ENCODE results near the gene D2HGDH.
"Not testable (repeated sequence)": the region's sequence is repeated elsewhere in the genome, so short reads cannot be mapped to it uniquely, and the experiment has no call there.

D2HGDH gene

GRCh38 chr2:241744028-241744754 lies 9.8 kb downstream of the D2HGDH start:
- no peak for DNase-seq (ENCODE audit: low read depth)
- no peak overlapping the region for H3K4me3 ChIP-seq (ENCODE audit: low read depth, low read length)

GRCh38 chr2:241745276-241745675 lies 10.8 kb downstream of the D2HGDH start:
- DNase-seq (ENCODE audit: low read depth), result no peak
- H3K4me3 ChIP-seq (ENCODE audit: low read depth, low read length), result no peak overlapping the region

GRCh38 chr2:241746084-241746483 lies 11.7 kb downstream of the D2HGDH start:
- no peak for DNase-seq (ENCODE audit: low read depth)
- H3K4me3 ChIP-seq (ENCODE audit: low read depth, low read length), result no peak overlapping the region

- H3K4me3 ChIP-seq (ENCODE audit: low read depth, low read length), result no peak overlapping the region
- no peak for DNase-seq (ENCODE audit: low read depth)
Measured at GRCh38 chr2:241748468-241749256, 14.2 kb downstream of the D2HGDH start.

GRCh38 chr2:241750076-241750840 lies 15.8 kb downstream of the D2HGDH start:
- H3K4me3 ChIP-seq (ENCODE audit: low read depth, low read length), result no peak overlapping the region
- DNase-seq (ENCODE audit: low read depth), result no peak

GRCh38 chr2:241751152-241751551 lies 16.7 kb downstream of the D2HGDH start:
- no peak for DNase-seq (ENCODE audit: low read depth)
- H3K4me3 ChIP-seq (ENCODE audit: low read depth, low read length), result no peak overlapping the region

GRCh38 chr2:241751776-241752175 lies 17.3 kb downstream of the D2HGDH start:
- no peak overlapping the region for H3K4me3 ChIP-seq (ENCODE audit: low read depth, low read length)
- DNase-seq (ENCODE audit: low read depth), result no peak

GRCh38 chr2:241752253-241752652 lies 17.8 kb downstream of the D2HGDH start:
- DNase-seq (ENCODE audit: low read depth), result no peak
- no peak overlapping the region for H3K4me3 ChIP-seq (ENCODE audit: low read depth, low read length)

GRCh38 chr2:241752689-241753276 lies 18.4 kb downstream of the D2HGDH start:
- no peak overlapping the region for H3K4me3 ChIP-seq (ENCODE audit: low read depth, low read length)
- DNase-seq (ENCODE audit: low read depth), result no peak

GRCh38 chr2:241753493-241753892 lies 19.1 kb downstream of the D2HGDH start:
- no peak overlapping the region for H3K4me3 ChIP-seq (ENCODE audit: low read depth, low read length)
- DNase-seq (ENCODE audit: low read depth), result no peak

- no peak for DNase-seq (ENCODE audit: low read depth)
- H3K4me3 ChIP-seq (ENCODE audit: low read depth, low read length), result no peak overlapping the region
Measured at GRCh38 chr2:241754042-241754441, 19.6 kb downstream of the D2HGDH start.

- no peak overlapping the region for H3K4me3 ChIP-seq (ENCODE audit: low read depth, low read length)
- DNase-seq (ENCODE audit: low read depth), result no peak
Measured at GRCh38 chr2:241755166-241755565, 20.7 kb downstream of the D2HGDH start.

- H3K4me3 ChIP-seq (ENCODE audit: low read depth, low read length), result no peak overlapping the region
- no peak for DNase-seq (ENCODE audit: low read depth)
Measured at GRCh38 chr2:241755777-241756176, 21.3 kb downstream of the D2HGDH start.

- H3K4me3 ChIP-seq (ENCODE audit: low read depth, low read length), result no peak overlapping the region
- DNase-seq (ENCODE audit: low read depth), result no peak
Measured at GRCh38 chr2:241759067-241759807, 24.8 kb downstream of the D2HGDH start.

- not testable (repeated sequence) for DNase-seq (ENCODE audit: low read depth)
Measured at GRCh38 chr2:241759893-241760292, 25.5 kb downstream of the D2HGDH start.

GRCh38 chr2:241760301-241760771 lies 25.9 kb downstream of the D2HGDH start:
- H3K4me3 ChIP-seq (ENCODE audit: low read depth, low read length), result no peak overlapping the region
- DNase-seq (ENCODE audit: low read depth), result no peak

More at GRCh38 chr2:241759893-241760292, 25.5 kb downstream of the D2HGDH start:
- not testable (repeated sequence) for H3K4me3 ChIP-seq (ENCODE audit: low read depth, low read length)

GRCh38 chr2:241762321-241762932 lies 28.0 kb downstream of the D2HGDH start:
- no peak overlapping the region for H3K4me3 ChIP-seq (ENCODE audit: low read depth, low read length)
- no peak for DNase-seq (ENCODE audit: low read depth)

GRCh38 chr2:241762933-241763369 lies 28.5 kb downstream of the D2HGDH start:
- no peak overlapping the region for H3K4me3 ChIP-seq (ENCODE audit: low read depth, low read length)
- no peak for DNase-seq (ENCODE audit: low read depth)
